Left renal pelvis (tissue), 4 donors: ENCODE results near the gene VAMP2. TPM values are rescaled to one million over a fixed set of nuclear protein-coding genes. Genes with fewer than 3 reads are reported as not detected.

Source experiments
- DNase-seq, 4 donors: peaks; one replicate each; pipeline ENCODE4 v3.0.0-alpha.2; 2013; ENCODE audit warnings: low read depth in 4 of 4, low spot score in 3 of 4
- polyA plus RNA-seq, 4 donors: library from polyadenylated mRNA; unstranded; fragments of 120-200 nt; gene quantifications; one replicate each; pipeline ENCODE4 v1.2.1, GENCODE V29; 2013; ENCODE audit not compliant: insufficient read length in 4 of 4

The VAMP2 gene
- polyA plus RNA-seq, 4 donors = 108 to 140 (median 118) TPM

DNA sequence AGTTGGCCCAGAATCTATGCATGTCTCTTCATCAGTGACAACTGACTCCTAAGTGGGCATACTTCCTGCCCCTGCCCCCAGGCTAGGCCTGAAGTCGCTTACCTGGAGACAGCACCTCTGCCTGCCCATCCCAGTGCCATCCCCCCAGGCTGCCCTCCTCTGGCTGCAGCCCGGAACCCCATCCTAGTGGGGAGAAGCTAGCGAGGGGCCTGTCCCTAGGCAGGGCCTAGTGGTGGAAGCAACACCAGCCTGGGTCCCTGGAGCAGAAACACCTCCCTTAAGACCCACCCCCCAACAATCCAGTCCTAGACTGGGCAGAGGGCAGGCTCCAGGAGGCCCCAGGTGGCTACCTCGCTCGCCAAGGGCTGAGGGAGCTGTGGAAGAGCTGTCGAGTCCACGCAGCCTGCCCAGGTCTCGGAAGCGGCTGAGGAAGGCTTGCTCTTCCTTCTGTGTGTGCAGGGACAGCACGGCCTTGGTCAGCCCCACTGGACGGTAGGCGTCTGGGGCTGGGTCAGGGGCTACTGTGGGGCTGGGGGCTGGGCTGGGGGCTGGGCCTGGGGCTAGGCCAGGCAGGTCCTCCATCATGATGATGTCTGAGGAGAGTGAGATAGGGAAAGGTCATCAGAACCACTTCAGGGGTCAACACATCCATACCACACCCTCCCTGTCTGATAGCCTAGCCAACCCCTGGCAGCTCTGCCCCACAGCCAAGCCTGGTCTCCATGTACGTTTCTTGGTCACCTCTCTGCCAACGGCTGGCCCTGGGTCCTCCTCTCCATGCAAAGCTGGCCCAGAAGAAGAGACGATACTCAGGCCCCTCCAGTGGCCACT, 18.1 kb downstream of the VAMP2 start:
- DNase-seq = no peak

DNA sequence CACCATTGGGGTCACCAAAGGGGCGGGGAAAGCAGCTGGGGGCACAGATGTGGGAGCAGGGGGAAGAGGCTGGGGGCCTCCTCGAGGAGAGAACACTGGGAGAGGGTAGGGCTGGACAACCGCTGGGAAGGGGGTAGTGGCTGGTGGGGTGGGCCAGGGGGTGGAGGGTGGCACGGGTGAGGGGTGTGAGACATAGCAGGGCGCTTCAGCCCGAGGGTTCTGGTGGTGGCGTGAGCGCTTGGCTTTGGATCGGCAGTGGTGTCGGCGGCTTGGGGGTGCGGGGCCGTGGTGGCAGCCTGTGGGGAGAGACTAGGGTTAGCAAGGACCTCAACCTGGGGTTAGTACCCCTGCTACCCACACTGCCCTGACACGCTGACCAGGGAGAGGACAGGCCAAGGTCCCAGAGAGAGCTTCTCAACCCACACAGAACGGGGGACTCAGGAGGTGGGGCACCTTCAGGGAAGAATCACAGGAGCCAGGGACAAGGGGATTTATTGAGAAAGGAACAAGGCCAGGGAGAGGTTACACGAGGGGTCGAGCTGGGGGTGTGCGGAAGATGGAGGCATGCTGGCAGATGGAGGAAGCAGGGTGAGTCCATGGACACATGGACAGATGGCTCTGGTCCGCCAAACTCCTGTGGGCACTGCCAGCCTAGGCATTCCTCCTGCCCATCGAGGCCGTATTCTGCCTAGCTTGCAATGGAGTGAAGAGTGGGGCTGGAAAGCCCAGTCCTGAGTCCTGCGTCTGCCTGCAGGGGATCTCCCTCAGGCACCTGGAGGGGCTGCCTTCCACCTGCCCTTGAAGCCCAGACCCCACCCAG, 19.0 kb downstream of the VAMP2 start:
- DNase-seq = no peak

DNA sequence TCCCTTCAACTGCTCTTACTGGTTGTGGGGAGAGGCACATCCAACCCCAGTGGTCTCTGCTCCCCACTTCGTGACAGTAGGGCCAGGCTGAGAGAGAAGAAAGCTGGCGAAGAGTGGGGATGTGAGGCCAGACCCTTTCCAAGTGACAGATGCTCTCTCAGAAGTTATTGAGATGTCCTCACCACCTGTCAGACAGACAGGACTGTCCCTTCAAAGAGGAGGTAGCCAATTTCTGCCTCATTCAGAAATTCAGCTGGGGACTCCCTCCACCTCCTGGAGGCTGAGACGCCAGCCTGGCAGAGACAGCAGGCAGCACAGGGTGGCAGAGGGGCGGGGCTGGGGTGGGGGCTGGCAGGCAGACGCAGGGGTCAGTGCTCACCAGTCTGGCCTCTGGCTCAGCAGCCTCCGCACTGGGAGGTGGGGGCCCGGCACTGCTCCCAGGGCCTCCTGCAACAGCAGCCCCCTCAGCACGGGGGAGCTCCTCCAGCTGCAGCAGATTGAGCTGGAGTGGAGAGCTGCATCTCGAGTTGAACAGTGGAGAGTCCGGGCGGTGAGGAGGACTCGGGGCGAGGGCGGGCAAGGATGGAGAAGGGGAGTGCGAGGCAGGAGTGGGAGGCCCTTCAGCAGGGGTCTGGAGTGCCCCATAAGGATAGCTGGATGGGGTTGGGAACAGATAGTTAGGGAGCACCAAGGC, 19.7 kb downstream of the VAMP2 start:
- no peak for DNase-seq

DNA sequence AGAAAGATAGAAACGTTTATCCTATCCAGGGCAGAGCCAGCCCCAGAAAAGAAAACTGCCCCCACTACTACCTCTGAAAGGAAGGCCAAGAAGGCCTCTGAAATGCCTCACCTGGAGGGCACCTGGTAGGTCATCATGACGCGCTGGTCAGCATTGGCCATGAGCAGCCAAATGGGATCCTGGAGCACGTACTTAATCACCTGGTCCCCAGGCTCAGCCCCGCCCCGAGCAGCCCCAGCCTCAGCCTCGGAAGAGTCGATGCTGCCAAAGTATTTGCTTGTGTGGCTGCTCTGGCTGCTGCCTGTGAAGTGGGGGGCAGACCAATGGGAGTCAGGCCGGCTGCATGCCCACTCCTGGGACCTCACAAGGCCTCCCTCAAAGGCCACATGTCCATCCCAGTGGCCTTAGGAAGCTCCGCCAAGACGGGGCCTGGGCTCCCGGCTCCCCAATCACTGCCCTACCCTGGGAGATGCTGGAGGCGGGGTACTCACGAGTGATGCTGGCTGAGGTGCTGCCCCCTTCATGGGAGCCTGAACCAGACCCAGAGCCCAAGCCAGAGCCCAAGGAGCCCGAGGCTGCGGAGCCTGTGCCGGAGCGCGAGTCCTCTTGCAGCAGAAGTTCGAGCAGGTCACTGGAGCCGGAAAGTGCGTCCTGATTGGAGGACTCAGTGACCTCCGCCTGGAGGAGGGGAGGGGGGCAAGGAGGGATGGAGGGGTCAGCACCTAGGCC, 20.4 kb downstream of the VAMP2 start:
- DNase-seq = no peak

DNA sequence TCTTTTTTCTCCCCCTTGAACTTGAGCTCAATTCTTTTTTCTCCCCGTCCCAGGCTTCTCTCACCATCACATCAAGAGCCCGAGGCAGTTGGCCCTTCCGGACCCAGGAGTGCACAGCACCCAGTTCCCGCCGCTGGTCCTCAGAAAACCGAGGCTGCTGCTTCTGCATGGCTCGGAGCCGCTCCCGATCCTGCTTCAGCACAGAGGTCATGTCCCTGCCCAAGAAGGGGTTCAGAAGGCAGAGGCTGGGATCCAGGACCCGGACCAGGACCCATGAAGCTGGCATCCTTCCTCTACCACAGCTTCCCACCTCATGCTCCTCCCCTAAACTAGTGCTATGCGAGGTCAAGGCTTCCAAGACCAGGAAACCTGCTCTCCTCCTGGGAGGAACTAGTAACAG, 21.0 kb downstream of the VAMP2 start:
- no peak for DNase-seq

DNA sequence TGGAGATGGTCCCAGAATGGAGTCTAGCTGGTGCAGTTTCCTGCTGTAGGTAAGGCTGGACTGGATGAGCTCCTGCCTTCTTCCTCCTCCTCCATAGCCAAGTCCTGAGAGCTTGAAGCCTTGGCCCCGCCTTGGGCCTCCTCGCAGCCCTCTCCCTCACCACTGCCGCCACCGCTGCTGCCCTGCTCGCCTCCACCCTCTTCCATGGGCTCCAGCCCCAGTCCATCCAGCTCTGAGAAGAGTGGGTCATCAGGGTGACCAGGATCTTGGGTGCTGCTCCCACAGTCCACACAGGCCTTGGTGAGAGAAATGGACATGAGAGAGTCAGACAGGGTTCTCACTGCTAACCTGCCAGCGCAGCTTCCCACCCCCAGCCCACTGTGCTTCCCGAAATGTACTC, 21.7 kb downstream of the VAMP2 start:
- DNase-seq = no peak

DNA sequence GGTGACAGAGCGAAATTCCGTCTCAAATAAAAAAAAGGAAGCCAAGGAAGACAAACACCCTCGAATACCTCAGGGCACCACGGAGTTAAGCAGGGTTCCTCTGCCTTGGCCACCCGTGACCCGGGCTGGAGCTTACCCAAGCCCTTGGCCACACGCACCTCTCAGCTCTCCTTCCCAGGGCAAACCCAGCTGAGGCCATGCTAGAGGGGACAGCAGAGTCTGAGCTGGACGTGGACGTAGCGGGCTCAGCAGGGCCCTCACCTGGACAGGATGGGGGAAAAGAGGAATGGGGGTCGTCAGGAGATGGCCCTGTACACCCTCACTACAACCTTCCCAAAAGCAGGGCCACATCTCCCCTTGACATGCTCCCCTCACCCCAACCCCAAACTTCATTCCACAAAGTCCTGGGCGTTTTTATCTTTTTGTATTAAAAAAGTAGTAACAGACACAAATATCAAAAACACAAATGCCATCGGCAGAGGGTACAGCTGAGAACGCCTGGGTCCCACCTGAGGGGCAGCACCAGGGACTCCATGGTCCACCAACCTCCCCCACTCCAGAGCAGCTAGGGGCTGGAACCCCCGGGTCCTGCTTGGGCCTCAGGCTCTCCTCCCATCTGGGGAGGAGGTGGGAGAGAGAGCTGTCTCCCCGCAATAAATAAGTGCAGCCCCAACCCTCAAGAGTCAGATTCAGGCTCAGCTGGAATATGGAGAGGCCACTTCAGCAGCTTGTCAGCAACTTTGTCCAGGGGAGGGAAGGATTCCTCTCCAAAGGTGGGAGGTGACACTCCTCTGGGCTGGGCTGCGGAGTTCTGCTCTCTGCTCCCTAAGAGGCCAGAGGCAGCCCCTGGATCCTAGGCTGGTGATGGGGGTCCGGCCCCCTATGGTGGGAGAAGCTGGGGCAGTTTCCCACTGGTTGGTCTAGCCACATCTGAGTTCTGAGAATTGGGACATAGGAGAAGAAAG, 22.4 kb downstream of the VAMP2 start:
- no peak for DNase-seq

DNA sequence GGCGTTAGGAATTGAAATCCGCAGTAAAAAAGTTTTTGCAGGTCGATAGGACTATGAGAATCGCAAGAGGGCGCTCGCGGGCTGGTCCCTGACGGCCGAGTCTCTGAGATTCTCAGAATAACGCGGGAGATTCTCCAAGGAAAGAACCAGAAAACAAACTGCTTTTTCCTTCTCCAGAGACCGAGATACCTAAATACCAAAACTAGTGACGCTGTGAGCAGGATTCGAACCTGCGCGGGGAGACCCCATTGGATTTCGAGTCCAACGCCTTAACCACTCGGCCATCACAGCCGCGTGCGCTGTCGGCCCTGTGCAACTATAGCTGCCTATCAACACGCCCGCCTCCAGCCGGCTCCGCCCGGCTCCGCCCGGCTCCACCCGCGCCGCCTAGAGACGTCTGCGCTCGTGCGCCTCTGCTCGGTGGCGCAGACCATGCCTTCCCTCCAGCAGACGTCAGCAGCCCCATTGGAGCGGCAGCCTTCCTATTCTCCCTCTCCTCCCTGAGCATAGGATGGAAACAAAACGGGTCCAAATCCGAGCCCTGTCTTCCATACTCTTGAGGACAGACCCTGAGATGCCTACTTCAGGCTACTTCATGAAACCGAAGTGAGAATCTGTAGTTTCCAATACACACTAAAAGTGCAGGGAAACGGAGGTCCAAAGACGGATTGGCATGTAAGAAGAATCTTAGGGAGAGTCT, 23.9 kb downstream of the VAMP2 start:
- peak in 3 of 4 donors; percentile 93 to 94 (median 94) for DNase-seq

DNA sequence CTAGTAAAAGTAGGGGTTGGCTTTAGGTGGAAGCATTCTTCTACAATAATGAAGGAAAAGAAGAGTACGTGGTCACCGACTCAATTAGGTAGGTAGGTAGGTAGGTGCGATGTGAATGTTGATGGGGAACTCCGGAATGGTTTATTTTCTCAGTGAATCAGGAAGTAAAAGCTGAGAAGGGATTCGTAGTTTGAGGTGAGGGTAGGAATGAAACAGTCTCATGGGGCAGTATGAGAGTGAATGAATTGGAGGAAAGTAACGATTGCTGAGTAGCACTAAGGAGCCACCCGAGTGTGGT, 24.4 kb downstream of the VAMP2 start:
- DNase-seq = no peak

DNA sequence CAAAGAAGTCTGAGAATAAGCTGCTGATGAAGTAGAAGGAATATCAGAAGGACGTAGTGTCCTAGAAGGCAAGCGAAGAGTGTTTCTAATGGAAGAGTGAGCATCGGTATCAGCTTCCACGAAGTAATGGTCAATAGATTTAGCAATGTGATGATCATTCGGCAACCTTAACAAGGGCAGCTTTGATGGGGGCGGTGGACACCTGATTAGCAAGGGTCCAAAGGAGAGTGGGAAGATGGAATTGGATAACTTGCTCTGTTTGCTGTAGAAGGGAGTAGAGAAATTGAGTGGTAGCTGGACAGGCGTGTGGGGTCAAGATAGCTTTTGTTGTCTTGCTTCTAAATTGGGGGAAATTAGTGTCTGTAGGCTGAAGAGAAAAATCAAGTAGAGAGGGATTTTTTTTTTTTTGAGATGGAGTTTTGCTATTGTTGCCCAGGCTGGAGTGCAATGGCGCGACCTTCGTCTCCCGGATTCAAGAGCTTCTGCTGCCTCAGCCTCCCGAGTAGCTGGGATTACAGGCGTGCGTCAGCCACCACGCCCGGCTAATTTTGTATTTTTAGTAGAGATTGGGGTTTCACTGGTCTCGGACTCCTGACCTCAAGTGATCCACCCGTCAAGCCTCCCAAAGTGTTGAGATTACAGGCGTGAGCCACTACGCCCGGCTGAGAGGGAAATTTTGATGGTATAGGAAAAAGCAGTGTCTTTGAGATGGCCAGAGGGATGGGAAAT, 24.9 kb downstream of the VAMP2 start:
- DNase-seq = no peak

DNA sequence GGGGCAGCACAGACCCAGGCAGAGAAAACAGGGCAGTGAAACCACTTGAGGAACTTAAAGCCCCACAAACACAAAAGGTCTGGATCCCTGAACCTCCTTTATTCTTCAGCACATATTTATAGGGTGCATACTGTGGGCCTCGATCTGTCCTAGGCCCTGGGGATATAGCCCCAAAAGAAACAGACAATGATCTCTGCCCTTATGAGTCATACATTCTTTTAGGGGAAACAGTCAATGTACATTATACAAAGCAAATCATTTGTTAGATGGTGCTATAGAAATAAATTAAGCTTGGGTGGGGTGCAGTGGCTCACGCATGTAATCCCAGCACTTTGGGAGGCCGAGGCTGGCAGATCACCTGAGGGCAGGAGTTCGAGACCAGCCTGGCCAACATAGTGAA, 28.8 kb downstream of the VAMP2 start:
- DNase-seq = no peak

DNA sequence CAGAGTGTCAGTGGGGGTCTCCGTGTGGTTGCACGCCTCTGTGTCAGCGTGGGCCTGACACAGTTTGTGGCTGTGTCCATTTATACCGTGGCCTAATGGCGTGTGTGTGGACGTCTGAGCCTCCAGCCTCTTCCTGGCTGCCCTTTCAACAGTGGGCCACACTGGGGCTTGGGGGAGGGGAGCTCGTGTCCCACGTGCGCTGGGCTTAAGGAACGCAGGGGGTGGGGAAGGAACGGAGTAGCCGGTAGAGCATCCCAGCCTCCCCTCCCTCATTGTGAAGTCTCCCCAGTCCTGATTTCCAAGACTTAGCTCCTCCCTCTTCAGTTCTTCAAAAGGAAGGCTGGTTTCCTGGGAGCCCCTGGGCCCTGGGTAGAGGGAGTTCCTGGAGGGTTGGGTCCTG, 29.3 kb downstream of the VAMP2 start:
- no peak for DNase-seq

DNA sequence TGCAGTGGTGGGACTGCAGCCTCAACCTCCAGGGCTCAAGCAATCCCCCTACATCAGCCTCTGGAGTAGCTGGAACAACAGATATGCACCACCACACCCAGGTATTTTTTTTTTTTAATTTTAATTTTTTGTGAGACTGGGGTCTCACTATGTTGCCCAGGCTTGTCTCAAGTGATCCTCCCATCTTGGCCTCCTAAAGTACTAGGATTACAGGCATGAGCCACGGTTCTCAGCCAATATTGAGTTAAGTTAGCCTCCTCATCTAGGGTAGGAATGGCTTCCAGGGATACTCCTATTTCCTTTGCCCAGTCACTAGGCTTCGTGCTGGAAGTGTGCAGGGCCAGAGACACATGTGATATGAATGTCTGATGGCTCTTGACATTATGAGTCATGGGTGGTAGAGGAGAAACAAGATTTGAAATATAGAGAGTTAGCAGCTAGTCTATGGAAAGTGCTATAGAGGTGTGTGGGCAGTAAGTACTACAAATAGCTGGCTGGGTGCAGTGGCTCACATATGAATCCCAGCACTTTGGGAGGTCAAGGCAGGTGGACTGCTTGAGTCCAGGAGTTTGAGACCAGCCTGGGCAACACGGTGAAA, 30.8 kb downstream of the VAMP2 start:
- no peak for DNase-seq

DNA sequence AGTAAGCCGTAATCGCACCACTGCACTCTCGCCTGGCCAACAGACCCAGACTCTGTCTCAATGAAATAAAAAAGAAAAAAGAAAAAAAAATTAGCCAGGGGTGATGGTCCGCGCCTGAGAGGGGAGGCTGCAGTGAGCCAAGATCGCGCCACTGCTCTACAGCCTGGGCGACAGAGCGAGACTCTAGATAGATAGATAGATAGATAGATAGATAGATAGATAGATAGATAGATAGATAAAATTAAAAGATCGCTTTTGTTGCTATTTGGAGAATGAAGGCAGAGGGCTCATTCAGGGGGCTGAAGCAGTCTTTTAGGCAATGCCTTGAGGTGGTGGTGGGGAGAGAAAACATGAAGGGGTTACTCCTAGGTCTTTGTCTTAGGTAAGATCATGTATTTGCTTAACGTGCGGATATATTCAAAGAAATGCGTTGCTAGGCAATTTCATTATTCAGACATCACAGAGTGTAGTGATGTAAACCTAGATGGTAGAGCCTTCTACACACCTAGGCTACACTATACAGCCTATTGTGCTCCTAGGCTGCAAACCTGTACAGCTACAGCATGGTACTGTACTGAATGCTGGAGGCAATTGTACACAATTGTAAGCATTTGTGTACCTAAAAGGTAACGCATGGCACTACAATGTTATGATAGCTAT, 34.5 kb downstream of the VAMP2 start:
- no peak for DNase-seq

DNA sequence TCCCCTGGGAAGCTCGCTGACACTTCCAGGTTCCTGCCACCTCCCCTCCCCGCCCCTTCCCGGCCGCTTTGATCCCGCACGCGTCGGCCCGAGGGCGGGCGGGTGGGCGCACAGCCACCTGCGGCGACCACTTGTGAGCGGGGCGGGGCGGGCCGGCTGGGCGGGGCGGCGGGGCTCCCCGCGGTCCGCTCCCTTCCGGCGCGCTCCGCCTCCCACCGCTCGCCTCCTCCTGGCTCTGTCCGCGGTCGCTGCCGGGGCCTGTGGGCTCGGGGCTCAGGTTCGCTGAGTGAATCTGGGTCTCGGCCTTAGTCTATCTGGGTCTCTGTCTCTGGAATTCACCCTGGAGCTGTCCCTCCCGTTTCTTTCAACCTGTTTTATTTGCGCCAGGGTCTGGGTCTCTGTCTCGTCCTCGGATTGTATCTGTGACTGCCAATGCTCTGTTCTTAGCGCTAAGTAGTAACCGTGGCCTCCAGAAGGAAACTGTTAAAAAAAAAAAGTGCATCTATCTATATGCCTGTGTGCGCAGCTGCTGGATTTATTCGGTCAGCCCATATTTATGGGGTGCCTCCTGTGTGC, 36.2 kb downstream of the VAMP2 start:
- peak in 1 of 4 donors; percentile 19 for DNase-seq

DNA sequence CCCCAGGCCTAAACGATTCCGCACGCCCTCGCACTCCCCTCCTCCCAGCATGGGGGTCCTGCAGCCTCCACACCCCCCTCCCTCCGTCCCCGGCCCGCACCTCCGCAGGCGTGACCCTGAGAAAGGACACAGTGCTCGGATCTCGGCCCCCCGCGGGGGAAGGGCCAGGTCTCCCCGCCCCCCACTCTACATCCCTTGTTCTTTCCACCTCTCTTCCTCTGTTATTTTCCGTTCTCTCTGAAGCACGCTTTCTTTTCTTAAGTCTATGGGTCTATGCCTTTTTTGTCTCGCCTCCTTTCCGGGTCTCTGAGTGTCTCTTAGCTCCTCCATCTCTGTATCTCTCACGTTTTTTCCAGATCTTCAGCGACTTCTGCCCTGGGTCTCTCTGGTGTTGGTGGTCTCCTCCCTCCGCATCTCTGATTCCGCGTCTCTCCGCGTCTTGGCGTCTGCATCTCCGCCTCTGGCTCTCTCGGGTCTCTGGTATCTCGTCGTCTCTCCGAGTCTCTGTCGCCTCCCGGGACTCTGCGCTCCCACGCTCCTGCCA, 36.7 kb downstream of the VAMP2 start:
- DNase-seq = no peak
